K562 (cell line): ENCODE measurements around the gene PLCB3. TPM values are rescaled to one million over a fixed set of nuclear protein-coding genes. Genes with fewer than 3 reads are reported as not detected.

Source experiments
- ATF7 ChIP-seq: fragments of 450-650 bp; IDR thresholded peaks from 2 replicates; pipeline ENCODE4 v1.7.1; 2014; ENCODE audit warnings: mild to moderate bottlenecking, moderate library complexity
- CCAR2 ChIP-seq: fragments of 200-400 bp; formaldehyde crosslinking; IDR thresholded peaks from 2 replicates; pipeline ENCODE4 v1.6.1; 2017; ENCODE audit warnings: mild to moderate bottlenecking, low read depth, low read length
- CXXC5 ChIP-seq: fragments of 250-450 bp; sonication (Bioruptor Pico); IDR thresholded peaks from 2 replicates; pipeline ENCODE4 v1.8.0; 2022; ENCODE audit warnings: inconsistent platforms, mild to moderate bottlenecking, moderate library complexity
- FOSL1 ChIP-seq: fragments of 200-800 bp; sonication (Bioruptor generic); conservative IDR thresholded peaks from 2 replicates; pipeline ENCODE4 v1.6.1; 2016; ENCODE audit warnings: missing genetic modification characterization, missing compliant biosample characterization
- KLF10 ChIP-seq: fragments of 250-450 bp; sonication (Bioruptor Pico); IDR thresholded peaks from 2 replicates; pipeline ENCODE4 v1.6.1; 2021; ENCODE audit warnings: matching md5 sums
- MAFF ChIP-seq: IDR thresholded peaks from 2 replicates; pipeline ENCODE4 v1.6.1; 2012; ENCODE audit warnings: low read length, improper control_type of control experiment
- NFATC3 ChIP-seq: fragments of 450-650 bp; IDR thresholded peaks from 2 replicates; pipeline ENCODE4 v1.6.1; 2017; ENCODE audit warnings: mild to moderate bottlenecking
- POLR2G ChIP-seq: fragments of 200-400 bp; formaldehyde crosslinking; IDR thresholded peaks from 2 replicates; pipeline ENCODE4 v1.6.1; 2017; ENCODE audit warnings: low read depth, mild to moderate bottlenecking, antibody characterized with exemption, low read length, moderate library complexity
- PRPF4 ChIP-seq: fragments of 200-400 bp; formaldehyde crosslinking; IDR thresholded peaks from one replicate; pipeline ENCODE4 v1.6.1; 2017; ENCODE audit warnings: low read length, low read depth, mild to moderate bottlenecking; ENCODE audit not compliant: insufficient read depth, poor library complexity, severe bottlenecking
- SMAD3 ChIP-seq: fragments of 450-650 bp; formaldehyde crosslinking; conservative IDR thresholded peaks from 2 replicates; pipeline ENCODE4 v1.4.0; 2020; ENCODE audit warnings: mild to moderate bottlenecking
- SMARCA4 ChIP-seq: fragments of 450-650 bp; IDR thresholded peaks from 2 replicates; pipeline ENCODE4 v1.6.1; 2016
- SPI1 ChIP-seq: IDR thresholded peaks from 2 replicates; pipeline ENCODE4 v1.6.1; 2011; ENCODE audit warnings: low read depth, low read length, control low read depth, borderline replicate concordance
- ZNF444 ChIP-seq: fragments of 250-450 bp; sonication (Bioruptor Pico); IDR thresholded peaks from 2 replicates; pipeline ENCODE4 v1.4.0; 2020; ENCODE audit warnings: mild to moderate bottlenecking, moderate library complexity
- polyA plus RNA-seq, 8 experiments: library from polyadenylated mRNA; depleted of rRNA in 4 of 8; stranded (reverse) in 5 of 8; unstranded in 3 of 8; fragments of >200 nt; fragmentation: Nextera tagmentation in 2 of 8; fragmentation: Illumina TruSeq in 1 of 8; extraction: Ambion mirVana in 2 of 8; extraction: Trizol in 1 of 8; gene quantifications; 2 replicates each; pipeline versions ENCODE4 v1.2.1 to v1.2.3, GENCODE V29; 2011 to 2014; ENCODE audit warnings: inconsistent platforms in 1 of 8, missing spikeins in 1 of 8
- total RNA-seq, 7 experiments: library from RNA; depleted of rRNA in 6 of 7; stranded (reverse); fragments of >200 nt in 6 of 7; fragmentation: Illumina TruSeq in 2 of 7; extraction: Trizol in 2 of 7; gene quantifications; 2 replicates each; pipeline versions ENCODE4 v1.2.1 to v1.2.3, GENCODE V29; 2011 to 2021; ENCODE audit warnings: low replicate concordance in 1 of 7
- TF ChIP-seq, protein P1 (sequence below): sonication (generic); formaldehyde crosslinking; IDR thresholded peaks from 2 replicates; pipeline ENCODE4 v1.8.0; 2023; ENCODE audit warnings: mild to moderate bottlenecking, missing genetic modification reagents
- TF ChIP-seq, protein P2 (sequence below): sonication (generic); formaldehyde crosslinking; IDR thresholded peaks from 2 replicates; pipeline ENCODE4 v1.8.0; 2022; ENCODE audit warnings: mild to moderate bottlenecking, missing genetic modification reagents
- TF ChIP-seq, protein P3 (sequence below), 3 experiments: fragments of 200-800 bp in 1 of 3; fragments of 250-450 bp in 1 of 3; fragments of 450-650 bp in 1 of 3; sonication (Bioruptor Pico) in 1 of 3; sonication (Bioruptor generic) in 1 of 3; formaldehyde crosslinking in 1 of 3; IDR thresholded peaks; 2 replicates each; pipeline versions ENCODE4 v1.6.1 to v1.8.0; 2016 to 2022; ENCODE audit warnings: mild to moderate bottlenecking in 2 of 3, missing genetic modification characterization in 2 of 3, missing compliant biosample characterization in 1 of 3, moderate library complexity in 1 of 3
- TF ChIP-seq, protein P4 (sequence below), 3 experiments: fragments of 200-800 bp in 1 of 3; sonication (Bioruptor generic) in 1 of 3; sonication (generic) in 1 of 3; formaldehyde crosslinking in 1 of 3; IDR thresholded peaks; 2 replicates each; pipeline versions ENCODE4 v1.6.1 to v1.8.0; 2016 to 2022; ENCODE audit warnings: mild to moderate bottlenecking in 2 of 3, missing compliant biosample characterization in 2 of 3, missing genetic modification characterization in 2 of 3, missing genetic modification reagents in 1 of 3
- TF ChIP-seq, protein P5 (sequence below): fragments of 450-650 bp; formaldehyde crosslinking; conservative IDR thresholded peaks from 2 replicates; pipeline ENCODE4 v1.4.0; 2022; ENCODE audit warnings: mild to moderate bottlenecking, missing genetic modification characterization

Gene PLCB3
- total and polyA plus RNA-seq, 9 of the 15 experiments (the other 6 are each of a cell fraction or from before 2014, with no cell fraction given), result 0.31 to 44.8 (median 14.6) TPM

DNA sequence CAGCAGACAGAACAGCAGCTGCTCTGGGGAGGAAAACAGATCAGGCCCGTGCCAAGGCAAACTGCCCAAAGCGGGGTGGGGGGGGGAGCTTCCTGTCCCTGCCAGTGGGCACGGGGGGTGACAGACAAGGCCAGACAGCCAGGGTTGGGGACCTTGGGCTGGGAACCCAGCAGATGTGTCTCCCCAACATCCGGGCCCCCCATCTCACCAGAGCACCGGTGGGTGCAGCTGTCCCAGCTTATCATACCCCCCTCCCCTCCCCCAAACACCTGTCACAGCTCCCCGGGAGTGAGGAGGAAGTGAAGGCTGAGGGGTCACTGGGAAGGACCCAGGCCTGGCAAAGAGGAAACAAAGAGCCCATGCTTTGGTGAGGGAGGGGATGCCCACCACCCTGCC lies 5.9 kb upstream of the PLCB3 start (continued):
- TF ChIP-seq, protein P1, sequence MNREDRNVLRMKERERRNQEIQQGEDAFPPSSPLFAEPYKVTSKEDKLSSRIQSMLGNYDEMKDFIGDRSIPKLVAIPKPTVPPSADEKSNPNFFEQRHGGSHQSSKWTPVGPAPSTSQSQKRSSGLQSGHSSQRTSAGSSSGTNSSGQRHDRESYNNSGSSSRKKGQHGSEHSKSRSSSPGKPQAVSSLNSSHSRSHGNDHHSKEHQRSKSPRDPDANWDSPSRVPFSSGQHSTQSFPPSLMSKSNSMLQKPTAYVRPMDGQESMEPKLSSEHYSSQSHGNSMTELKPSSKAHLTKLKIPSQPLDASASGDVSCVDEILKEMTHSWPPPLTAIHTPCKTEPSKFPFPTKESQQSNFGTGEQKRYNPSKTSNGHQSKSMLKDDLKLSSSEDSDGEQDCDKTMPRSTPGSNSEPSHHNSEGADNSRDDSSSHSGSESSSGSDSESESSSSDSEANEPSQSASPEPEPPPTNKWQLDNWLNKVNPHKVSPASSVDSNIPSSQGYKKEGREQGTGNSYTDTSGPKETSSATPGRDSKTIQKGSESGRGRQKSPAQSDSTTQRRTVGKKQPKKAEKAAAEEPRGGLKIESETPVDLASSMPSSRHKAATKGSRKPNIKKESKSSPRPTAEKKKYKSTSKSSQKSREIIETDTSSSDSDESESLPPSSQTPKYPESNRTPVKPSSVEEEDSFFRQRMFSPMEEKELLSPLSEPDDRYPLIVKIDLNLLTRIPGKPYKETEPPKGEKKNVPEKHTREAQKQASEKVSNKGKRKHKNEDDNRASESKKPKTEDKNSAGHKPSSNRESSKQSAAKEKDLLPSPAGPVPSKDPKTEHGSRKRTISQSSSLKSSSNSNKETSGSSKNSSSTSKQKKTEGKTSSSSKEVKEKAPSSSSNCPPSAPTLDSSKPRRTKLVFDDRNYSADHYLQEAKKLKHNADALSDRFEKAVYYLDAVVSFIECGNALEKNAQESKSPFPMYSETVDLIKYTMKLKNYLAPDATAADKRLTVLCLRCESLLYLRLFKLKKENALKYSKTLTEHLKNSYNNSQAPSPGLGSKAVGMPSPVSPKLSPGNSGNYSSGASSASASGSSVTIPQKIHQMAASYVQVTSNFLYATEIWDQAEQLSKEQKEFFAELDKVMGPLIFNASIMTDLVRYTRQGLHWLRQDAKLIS (CRISPR knock-in tag), result no peak
- no peak for TF ChIP-seq SMAD3 (CRISPR knock-in tag)
- TF ChIP-seq, protein P2, sequence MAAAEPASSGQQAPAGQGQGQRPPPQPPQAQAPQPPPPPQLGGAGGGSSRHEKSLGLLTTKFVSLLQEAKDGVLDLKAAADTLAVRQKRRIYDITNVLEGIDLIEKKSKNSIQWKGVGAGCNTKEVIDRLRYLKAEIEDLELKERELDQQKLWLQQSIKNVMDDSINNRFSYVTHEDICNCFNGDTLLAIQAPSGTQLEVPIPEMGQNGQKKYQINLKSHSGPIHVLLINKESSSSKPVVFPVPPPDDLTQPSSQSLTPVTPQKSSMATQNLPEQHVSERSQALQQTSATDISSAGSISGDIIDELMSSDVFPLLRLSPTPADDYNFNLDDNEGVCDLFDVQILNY (CRISPR knock-in tag), result no peak
- TF ChIP-seq FOSL1 (tag), result no peak
- TF ChIP-seq SPI1, result peak; percentile 48; the same call in 1 of the 2 replicates
- no peak for TF ChIP-seq CCAR2
- TF ChIP-seq SMARCA4, result no peak
- TF ChIP-seq PRPF4, result no peak
- TF ChIP-seq, protein P3, sequence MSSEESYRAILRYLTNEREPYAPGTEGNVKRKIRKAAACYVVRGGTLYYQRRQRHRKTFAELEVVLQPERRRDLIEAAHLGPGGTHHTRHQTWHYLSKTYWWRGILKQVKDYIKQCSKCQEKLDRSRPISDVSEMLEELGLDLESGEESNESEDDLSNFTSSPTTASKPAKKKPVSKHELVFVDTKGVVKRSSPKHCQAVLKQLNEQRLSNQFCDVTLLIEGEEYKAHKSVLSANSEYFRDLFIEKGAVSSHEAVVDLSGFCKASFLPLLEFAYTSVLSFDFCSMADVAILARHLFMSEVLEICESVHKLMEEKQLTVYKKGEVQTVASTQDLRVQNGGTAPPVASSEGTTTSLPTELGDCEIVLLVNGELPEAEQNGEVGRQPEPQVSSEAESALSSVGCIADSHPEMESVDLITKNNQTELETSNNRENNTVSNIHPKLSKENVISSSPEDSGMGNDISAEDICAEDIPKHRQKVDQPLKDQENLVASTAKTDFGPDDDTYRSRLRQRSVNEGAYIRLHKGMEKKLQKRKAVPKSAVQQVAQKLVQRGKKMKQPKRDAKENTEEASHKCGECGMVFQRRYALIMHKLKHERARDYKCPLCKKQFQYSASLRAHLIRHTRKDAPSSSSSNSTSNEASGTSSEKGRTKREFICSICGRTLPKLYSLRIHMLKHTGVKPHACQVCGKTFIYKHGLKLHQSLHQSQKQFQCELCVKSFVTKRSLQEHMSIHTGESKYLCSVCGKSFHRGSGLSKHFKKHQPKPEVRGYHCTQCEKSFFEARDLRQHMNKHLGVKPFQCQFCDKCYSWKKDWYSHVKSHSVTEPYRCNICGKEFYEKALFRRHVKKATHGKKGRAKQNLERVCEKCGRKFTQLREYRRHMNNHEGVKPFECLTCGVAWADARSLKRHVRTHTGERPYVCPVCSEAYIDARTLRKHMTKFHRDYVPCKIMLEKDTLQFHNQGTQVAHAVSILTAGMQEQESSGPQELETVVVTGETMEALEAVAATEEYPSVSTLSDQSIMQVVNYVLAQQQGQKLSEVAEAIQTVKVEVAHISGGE (CRISPR knock-in tag; IDR thresholded peaks at IDR 0.05), result no peak
- TF ChIP-seq, protein P4, sequence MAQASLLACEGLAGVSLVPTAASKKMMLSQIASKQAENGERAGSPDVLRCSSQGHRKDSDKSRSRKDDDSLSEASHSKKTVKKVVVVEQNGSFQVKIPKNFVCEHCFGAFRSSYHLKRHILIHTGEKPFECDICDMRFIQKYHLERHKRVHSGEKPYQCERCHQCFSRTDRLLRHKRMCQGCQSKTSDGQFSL (CRISPR knock-in tag; IDR thresholded peaks at IDR 0.05), result no peak
- TF ChIP-seq, protein P4 (tag; IDR thresholded peaks at IDR 0.05), result 0 out of 4 replicates have a peak, but pooled peaks of 1 of the 2 experiments have one; percentile 24
- TF ChIP-seq MAFF, result no peak
- peak; percentile 57; the same call in 1 of the 2 replicates for TF ChIP-seq POLR2G
- TF ChIP-seq ZNF444 (CRISPR knock-in tag), result no peak
- TF ChIP-seq CXXC5 (CRISPR knock-in tag), result no peak
- TF ChIP-seq, protein P5, sequence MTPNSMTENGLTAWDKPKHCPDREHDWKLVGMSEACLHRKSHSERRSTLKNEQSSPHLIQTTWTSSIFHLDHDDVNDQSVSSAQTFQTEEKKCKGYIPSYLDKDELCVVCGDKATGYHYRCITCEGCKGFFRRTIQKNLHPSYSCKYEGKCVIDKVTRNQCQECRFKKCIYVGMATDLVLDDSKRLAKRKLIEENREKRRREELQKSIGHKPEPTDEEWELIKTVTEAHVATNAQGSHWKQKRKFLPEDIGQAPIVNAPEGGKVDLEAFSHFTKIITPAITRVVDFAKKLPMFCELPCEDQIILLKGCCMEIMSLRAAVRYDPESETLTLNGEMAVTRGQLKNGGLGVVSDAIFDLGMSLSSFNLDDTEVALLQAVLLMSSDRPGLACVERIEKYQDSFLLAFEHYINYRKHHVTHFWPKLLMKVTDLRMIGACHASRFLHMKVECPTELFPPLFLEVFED (CRISPR knock-in tag), result no peak
- no peak for TF ChIP-seq KLF10
- no peak for TF ChIP-seq ATF7
- TF ChIP-seq NFATC3, result no peak
